ENCODE results near the gene NOG. TPM values are rescaled to one million over a fixed set of nuclear protein-coding genes. Genes with fewer than 3 reads are reported as not detected.

NOG gene
- total RNA-seq, 1 experiment from 2014 or later, result 0.25 TPM

- TF ChIP-seq YY1 (IDR thresholded peaks at IDR 0.05; ENCODE audit: extremely low read depth, insufficient replicate concordance, low read depth, low read length) (no peak), MAX (IDR thresholded peaks at IDR 0.05) (no peak), FOSL1 (IDR thresholded peaks at IDR 0.05; ENCODE audit: low read depth) (no peak), EZH2phosphoT487 (IDR thresholded peaks at IDR 0.05; ENCODE audit: borderline replicate concordance) (no peak)
These were observed 19.6 kb downstream of the NOG start (continued) for GRCh38 chr17:56613131-56613530.

GRCh38 chr17:56614522-56614921 lies 21.0 kb downstream of the NOG start:
- Histone ChIP-seq H3K36me3 (ENCODE audit: control insufficient read depth in 1 of 2, insufficient read depth in 2 of 2, low read length in 2 of 2) (no peaks in the 10 kb centered on the region), H3K4me3 (replicated peaks in 1 of 2; ENCODE audit: low read depth in 1 of 2, low read length in 2 of 2) (no peak overlapping the region)
- CTCF ChIA-PET, result no interaction called here

More at GRCh38 chr17:56614522-56614921, 21.0 kb downstream of the NOG start:
- Histone ChIP-seq H3K9ac (ENCODE audit: low read length) (no peak overlapping the region), H2AFZ (ENCODE audit: low read depth, low read length, poor library complexity, severe bottlenecking) (no peak overlapping the region), H4K20me1 (ENCODE audit: insufficient read depth) (no peaks in the 10 kb centered on the region), H3K4me1 (ENCODE audit: control insufficient read depth in 1 of 2, insufficient read depth in 2 of 2, low read length in 2 of 2) (no peaks in the 10 kb centered on the region), H3K4me2 (ENCODE audit: low read length) (no peak overlapping the region), H3K79me2 (ENCODE audit: insufficient read depth, low read length) (no peaks in the 10 kb centered on the region), H3K9me2 (ENCODE audit: insufficient read depth) (no peaks in the 10 kb centered on the region), H3K9me3 (ENCODE audit: control insufficient read depth in 1 of 2, insufficient read depth in 1 of 2, low read depth in 1 of 2, low read length in 2 of 2) (no peaks in the 10 kb centered on the region), H3K27me3 (ENCODE audit: insufficient read depth, low read length) (no peaks in the 10 kb centered on the region), H3K27ac (ENCODE audit: low read depth, low read length) (no peak overlapping the region)
- no peak for ATAC-seq
- no peak for DNase-seq (ENCODE audit: low read depth, low spot score)
- TF ChIP-seq ZFX (IDR thresholded peaks at IDR 0.05) (no peak), CEBPB (IDR thresholded peaks at IDR 0.05; ENCODE audit: low read depth) (no peak), CBX3 (IDR thresholded peaks at IDR 0.05; ENCODE audit: low read depth) (no peak), SP1 (IDR thresholded peaks at IDR 0.05; ENCODE audit: low read depth) (no peak), REST (IDR thresholded peaks at IDR 0.05; ENCODE audit: low read depth) (no peak), ZBTB33 (IDR thresholded peaks at IDR 0.05; ENCODE audit: extremely low read depth, insufficient replicate concordance, low read length) (no peak)
- intact Hi-C loops (cut with micrococcal nuclease), result no loop called here
- BruUV-seq (replicated peaks), result no TSS peak
- POLR2A ChIA-PET, result no interaction called here
- RAD21 ChIA-PET (ENCODE audit: low non-redundant PET in 1 of 2, low total read pairs in 2 of 2, uncharacterized antibody in 2 of 2, unreplicated experiment in 2 of 2), result no interaction called here
